ENCODE data around the gene TAAR2.
"Not testable (repeated sequence)": the region's sequence is repeated elsewhere in the genome, so short reads cannot be mapped to it uniquely, and the experiment has no call there.

TAAR2 gene

GRCh38 chr6:132612449-132613108 is 11.5 kb downstream of the TAAR2 start:
- DNase-seq: no peak

- no peak for DNase-seq
Observed at GRCh38 chr6:132611616-132612015, 12.5 kb downstream of the TAAR2 start.

GRCh38 chr6:132607544-132608233 is 16.4 kb downstream of the TAAR2 start:
- no peak for DNase-seq

GRCh38 chr6:132604635-132605152 is 19.4 kb downstream of the TAAR2 start:
- no peak for DNase-seq

GRCh38 chr6:132600900-132601299 is 23.2 kb downstream of the TAAR2 start:
- not testable (repeated sequence) for DNase-seq

- DNase-seq: no peak
Observed at GRCh38 chr6:132598473-132598872, 25.6 kb downstream of the TAAR2 start.

- no peak for DNase-seq
Observed at GRCh38 chr6:132596201-132596600, 27.9 kb downstream of the TAAR2 start.

GRCh38 chr6:132592855-132593254 is 31.2 kb downstream of the TAAR2 start:
- no peak for DNase-seq

- DNase-seq: no peak
Observed at GRCh38 chr6:132590362-132590761, 33.7 kb downstream of the TAAR2 start.

GRCh38 chr6:132589454-132589853 is 34.6 kb downstream of the TAAR2 start, which contains the start of gene TAAR5:
TSS of gene TAAR5 (minus strand) at chr6:132589741. CDS start at chr6:132589686, 55 bp downstream.
- DNase-seq: no peak

- DNase-seq: no peak
Observed at GRCh38 chr6:132587424-132587823, 36.7 kb downstream of the TAAR2 start.

- DNase-seq: no peak
Observed at GRCh38 chr6:132584698-132585097, 39.4 kb downstream of the TAAR2 start.

- no peak for DNase-seq
Observed at GRCh38 chr6:132571774-132572173, 52.3 kb downstream of the TAAR2 start.

GRCh38 chr6:132570221-132570777 is 53.8 kb downstream of the TAAR2 start, which contains the start of gene TAAR6:
TSS of gene TAAR6 (plus strand) at chr6:132570322. CDS start at chr6:132570322, 0 bp downstream.
- DNase-seq: no peak

- DNase-seq: no peak
Observed at GRCh38 chr6:132569170-132569569, 54.9 kb downstream of the TAAR2 start.

- DNase-seq: no peak
Observed at GRCh38 chr6:132568611-132569010, 55.5 kb downstream of the TAAR2 start.

GRCh38 chr6:132567566-132567965 is 56.5 kb downstream of the TAAR2 start:
- no peak for DNase-seq

Measured in right hindlimb (tissue), 1 donor.